Activated T-helper 2 cell treated with anti-CD3 and anti-CD28 coated beads, Interferon-gamma antibody, Interleukin-2, Interleukin-4, amounts not matched to agents 10 μg/mL and 5 μg/mL and 100 μg/mL, durations not matched to agents 14 hours and 24 hours and 36 hours (primary cell): Measurements from ENCODE around the gene LLGL1. TPM values are rescaled to one million over a fixed set of nuclear protein-coding genes. Genes with fewer than 3 reads are reported as not detected.

Experiments used
- DNase-seq: peaks from one replicate; pipeline ENCODE4 v3.0.0; 2021; ENCODE audit warnings: low spot score
- H3K27ac Mint-ChIP-seq: one replicate; pipeline ENCODE4 v1.8.0; 2021; ENCODE audit warnings: mixed read lengths
- H3K27me3 Mint-ChIP-seq: one replicate; pipeline ENCODE4 v1.8.0; 2021; ENCODE audit warnings: low read depth, mixed read lengths
- H3K36me3 Mint-ChIP-seq: one replicate; pipeline ENCODE4 v1.8.0; 2021; ENCODE audit warnings: low read depth, mixed read lengths
- H3K4me1 Mint-ChIP-seq: one replicate; pipeline ENCODE4 v1.8.0; 2021; ENCODE audit warnings: low read depth, mixed read lengths
- H3K4me3 Mint-ChIP-seq: one replicate; pipeline ENCODE4 v1.8.0; 2021; ENCODE audit warnings: low read depth, mild to moderate bottlenecking, moderate library complexity, mixed read lengths
- H3K9me3 Mint-ChIP-seq: one replicate; pipeline ENCODE4 v1.8.0; 2021; ENCODE audit warnings: mixed read lengths
- intact Hi-C: fragments of 100-400 bp; cut with micrococcal nuclease; formaldehyde crosslinking; loops from one replicate; pipeline ENCODE4 v1.15.1; 2023
- total RNA-seq: library from RNA; stranded (reverse); gene quantifications from 2 replicates; pipeline ENCODE4 v1.2.3, GENCODE V29; 2022

Gene LLGL1
- total RNA-seq, 1 donor from 2014 or later: 23.0 TPM

- Mint-ChIP-seq H3K4me3 (peak overlapping the region; percentile 97), H3K27ac (no peak overlapping the region), H3K4me1 (peaks cover 60% of the 10 kb centered on the region), H3K27me3 (no peaks in the 10 kb centered on the region), H3K36me3 (peaks cover 51% of the 10 kb centered on the region), H3K9me3 (no peaks in the 10 kb centered on the region)
- intact Hi-C loops: loop anchor here (2.0 to 10.0 kb wide), 5 partner anchors 27 to 1192 kb away; partner anchors contain the start of genes ATPAF2, GID4, MAPK7 and SMCR8
- DNase-seq: no peak
These were observed 40.0 kb upstream of the LLGL1 start for GRCh38 chr17:18185391-18185790.

- peaks cover 57% of the 10 kb centered on the region for H3K36me3 Mint-ChIP-seq
- no peaks in the 10 kb centered on the region for H3K27me3 Mint-ChIP-seq
- intact Hi-C loops: loop anchor here (2.0 to 10.0 kb wide), 5 partner anchors 27 to 1191 kb away; partner anchors contain the start of genes ATPAF2, GID4, MAPK7 and SMCR8
- DNase-seq: no peak
- peak overlapping the region; percentile 7 for H3K27ac Mint-ChIP-seq
- H3K4me3 Mint-ChIP-seq: peak overlapping the region; percentile 97
- no peaks in the 10 kb centered on the region for H3K9me3 Mint-ChIP-seq
- peaks cover 57% of the 10 kb centered on the region for H3K4me1 Mint-ChIP-seq
These were observed 39.4 kb upstream of the LLGL1 start for GRCh38 chr17:18185832-18186626.

- Mint-ChIP-seq H3K27me3 (no peaks in the 10 kb centered on the region), H3K9me3 (no peaks in the 10 kb centered on the region), H3K4me3 (peak overlapping the region; percentile 97), H3K36me3 (peaks cover 62% of the 10 kb centered on the region), H3K4me1 (peaks cover 56% of the 10 kb centered on the region), H3K27ac (no peak overlapping the region)
- DNase-seq: no peak
- intact Hi-C loops: loop anchor here (5.0 to 10.0 kb wide), 4 partner anchors 128 to 1191 kb away; partner anchors contain the start of genes ATPAF2, GID4, MAPK7 and SMCR8
These were observed 38.8 kb upstream of the LLGL1 start for GRCh38 chr17:18186627-18186982.

- no peak for DNase-seq
- Mint-ChIP-seq H3K27me3 (no peaks in the 10 kb centered on the region), H3K27ac (no peak overlapping the region), H3K36me3 (peaks cover 62% of the 10 kb centered on the region), H3K4me1 (peaks cover 51% of the 10 kb centered on the region), H3K4me3 (peak overlapping the region; percentile 97), H3K9me3 (no peaks in the 10 kb centered on the region)
- intact Hi-C loops: loop anchor here (5.0 to 10.0 kb wide), 4 partner anchors 128 to 1190 kb away; partner anchors contain the start of genes ATPAF2, GID4, MAPK7 and SMCR8
These were observed 38.2 kb upstream of the LLGL1 start for GRCh38 chr17:18187226-18187625.

- no peak for DNase-seq
- intact Hi-C loops: loop anchor here (5.0 to 10.0 kb wide), 4 partner anchors 127 to 1189 kb away; partner anchors contain the start of genes ATPAF2, GID4, MAPK7 and SMCR8
- H3K4me3 Mint-ChIP-seq: peak overlapping the region; percentile 97
These were observed 37.3 kb upstream of the LLGL1 start for GRCh38 chr17:18187821-18188761.

GRCh38 chr17:18190628-18191235 lies 34.7 kb upstream of the LLGL1 start:
- Mint-ChIP-seq H3K4me1 (peaks cover 53% of the 10 kb centered on the region), H3K27ac (no peak overlapping the region), H3K27me3 (no peaks in the 10 kb centered on the region), H3K36me3 (peaks cover 72% of the 10 kb centered on the region), H3K9me3 (no peaks in the 10 kb centered on the region), H3K4me3 (no peak overlapping the region)
- intact Hi-C loops: no loop called here
- DNase-seq: no peak

More at GRCh38 chr17:18187821-18188761, 37.3 kb upstream of the LLGL1 start:
- Mint-ChIP-seq H3K4me1 (peaks cover 51% of the 10 kb centered on the region), H3K36me3 (peaks cover 65% of the 10 kb centered on the region), H3K27me3 (no peaks in the 10 kb centered on the region), H3K27ac (peak overlapping the region; percentile 47), H3K9me3 (no peaks in the 10 kb centered on the region)

- H3K36me3 Mint-ChIP-seq: peaks cover 71% of the 10 kb centered on the region
- peaks cover 48% of the 10 kb centered on the region for H3K4me1 Mint-ChIP-seq
- no peak overlapping the region for H3K27ac Mint-ChIP-seq
- no peaks in the 10 kb centered on the region for H3K27me3 Mint-ChIP-seq
- no peak overlapping the region for H3K4me3 Mint-ChIP-seq
- no peaks in the 10 kb centered on the region for H3K9me3 Mint-ChIP-seq
- intact Hi-C loops: no loop called here
- DNase-seq: no peak
These were observed 34.2 kb upstream of the LLGL1 start for GRCh38 chr17:18191236-18191667.

GRCh38 chr17:18191967-18192366 lies 33.5 kb upstream of the LLGL1 start:
- no peak overlapping the region for H3K4me3 Mint-ChIP-seq
- no peak for DNase-seq
- no peak overlapping the region for H3K27ac Mint-ChIP-seq
- H3K36me3 Mint-ChIP-seq: peaks cover 71% of the 10 kb centered on the region
- intact Hi-C loops: no loop called here
- H3K9me3 Mint-ChIP-seq: no peaks in the 10 kb centered on the region
- no peaks in the 10 kb centered on the region for H3K27me3 Mint-ChIP-seq
- H3K4me1 Mint-ChIP-seq: peaks cover 42% of the 10 kb centered on the region

- H3K4me3 Mint-ChIP-seq: no peak overlapping the region
- intact Hi-C loops: no loop called here
- H3K27me3 Mint-ChIP-seq: no peaks in the 10 kb centered on the region
- H3K9me3 Mint-ChIP-seq: no peaks in the 10 kb centered on the region
- no peak overlapping the region for H3K27ac Mint-ChIP-seq
- peaks cover 29% of the 10 kb centered on the region for H3K4me1 Mint-ChIP-seq
- peaks cover 73% of the 10 kb centered on the region for H3K36me3 Mint-ChIP-seq
- DNase-seq: no peak
These were observed 31.0 kb upstream of the LLGL1 start for GRCh38 chr17:18194394-18194793.

GRCh38 chr17:18194804-18195203 lies 30.6 kb upstream of the LLGL1 start:
- Mint-ChIP-seq H3K4me1 (peaks cover 25% of the 10 kb centered on the region), H3K36me3 (peaks cover 72% of the 10 kb centered on the region)

GRCh38 chr17:18195246-18195645 lies 30.2 kb upstream of the LLGL1 start:
- no peak for DNase-seq
- Mint-ChIP-seq H3K27me3 (no peaks in the 10 kb centered on the region), H3K27ac (no peak overlapping the region), H3K4me3 (no peak overlapping the region), H3K4me1 (peaks cover 21% of the 10 kb centered on the region), H3K36me3 (peaks cover 72% of the 10 kb centered on the region), H3K9me3 (no peaks in the 10 kb centered on the region)
- intact Hi-C loops: no loop called here

More at GRCh38 chr17:18194804-18195203, 30.6 kb upstream of the LLGL1 start:
- H3K9me3 Mint-ChIP-seq: no peaks in the 10 kb centered on the region
- H3K4me3 Mint-ChIP-seq: no peak overlapping the region
- H3K27ac Mint-ChIP-seq: no peak overlapping the region
- H3K27me3 Mint-ChIP-seq: no peaks in the 10 kb centered on the region
- intact Hi-C loops: no loop called here
- no peak for DNase-seq

- no peak overlapping the region for H3K4me3 Mint-ChIP-seq
These were observed 27.8 kb upstream of the LLGL1 start for GRCh38 chr17:18197535-18198194.

More at GRCh38 chr17:18197535-18198194, 27.8 kb upstream of the LLGL1 start:
- peaks cover 11% of the 10 kb centered on the region for H3K4me1 Mint-ChIP-seq
- peaks cover 74% of the 10 kb centered on the region for H3K36me3 Mint-ChIP-seq
- intact Hi-C loops: no loop called here
- no peaks in the 10 kb centered on the region for H3K27me3 Mint-ChIP-seq
- H3K27ac Mint-ChIP-seq: no peak overlapping the region
- no peak for DNase-seq
- H3K9me3 Mint-ChIP-seq: no peaks in the 10 kb centered on the region
